Measurements from ENCODE around the gene SREBF1. TPM values are rescaled to one million over a fixed set of nuclear protein-coding genes. Genes with fewer than 3 reads are reported as not detected.

Gene SREBF1
- total and polyA plus RNA-seq, 10 of the 15 experiments (the other 5 are each of a cell fraction or from before 2014, with no cell fraction given): 1.4 to 84.6 (median 20.4) TPM

GRCh38 chr17:17782523-17783115, 54.2 kb downstream of the SREBF1 start (continued):
- TF ChIP-seq CBX3 (IDR thresholded peaks at IDR 0.05; ENCODE audit: borderline replicate concordance, low read depth): no peak
- no peak for TF ChIP-seq REST (IDR thresholded peaks at IDR 0.05; ENCODE audit: low read depth, low read length)
- no peak for TF ChIP-seq GATAD2B (conservative IDR thresholded peaks at IDR 0.05; ENCODE audit: low read depth)
- no peak for TF ChIP-seq ZBTB11 (CRISPR knock-in tag; IDR thresholded peaks at IDR 0.05)
- no peak for TF ChIP-seq ZNF217 (IDR thresholded peaks at IDR 0.05)

All from GM12878 (cell line).